Left renal pelvis (tissue), 4 donors: ENCODE measurements around the gene CD81. TPM values are rescaled to one million over a fixed set of nuclear protein-coding genes. Genes with fewer than 3 reads are reported as not detected.
"Not testable (repeated sequence)": the region's sequence is repeated elsewhere in the genome, so short reads cannot be mapped to it uniquely, and the experiment has no call there.

Experiments used
- DNase-seq, 4 donors: peaks; one replicate each; pipeline ENCODE4 v3.0.0-alpha.2; 2013; ENCODE audit warnings: low read depth in 4 of 4, low spot score in 3 of 4
- polyA plus RNA-seq, 4 donors: library from polyadenylated mRNA; unstranded; fragments of 120-200 nt; gene quantifications; one replicate each; pipeline ENCODE4 v1.2.1, GENCODE V29; 2013; ENCODE audit not compliant: insufficient read length in 4 of 4

CD81 gene
- polyA plus RNA-seq, 4 donors: 571 to 870 (median 604) TPM

DNA sequence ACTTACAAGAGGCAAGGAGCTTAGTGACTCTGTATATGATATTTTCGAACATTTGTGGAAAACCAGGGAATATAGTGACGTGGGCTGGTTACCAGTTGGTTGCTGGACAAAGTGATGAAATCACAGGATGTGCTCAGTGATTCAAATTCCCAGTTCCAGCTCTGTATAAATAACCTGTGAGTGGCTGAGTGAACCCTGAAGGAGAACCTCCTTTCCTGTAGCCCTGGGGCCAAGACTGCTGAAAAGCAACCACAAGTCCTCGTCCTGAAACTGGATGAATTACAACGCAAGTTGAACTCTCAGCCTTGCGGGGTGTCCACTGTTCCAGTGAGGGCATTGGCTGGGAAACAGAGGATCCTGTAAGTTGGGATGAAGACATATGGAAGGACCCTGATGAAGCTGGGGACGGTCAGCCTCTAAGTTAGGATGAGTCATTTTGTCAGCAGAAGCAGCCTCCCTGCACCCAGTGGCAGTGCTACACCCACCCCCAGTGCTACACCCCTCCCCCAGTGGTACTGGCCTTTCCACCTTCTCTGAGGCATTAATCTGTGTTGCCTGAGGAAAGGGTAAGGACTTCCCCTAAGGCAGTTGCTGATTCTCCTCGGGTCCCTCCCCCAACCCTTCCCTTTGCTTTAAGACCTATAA is 22.0 kb upstream of the CD81 start:
- DNase-seq: no peak

DNA sequence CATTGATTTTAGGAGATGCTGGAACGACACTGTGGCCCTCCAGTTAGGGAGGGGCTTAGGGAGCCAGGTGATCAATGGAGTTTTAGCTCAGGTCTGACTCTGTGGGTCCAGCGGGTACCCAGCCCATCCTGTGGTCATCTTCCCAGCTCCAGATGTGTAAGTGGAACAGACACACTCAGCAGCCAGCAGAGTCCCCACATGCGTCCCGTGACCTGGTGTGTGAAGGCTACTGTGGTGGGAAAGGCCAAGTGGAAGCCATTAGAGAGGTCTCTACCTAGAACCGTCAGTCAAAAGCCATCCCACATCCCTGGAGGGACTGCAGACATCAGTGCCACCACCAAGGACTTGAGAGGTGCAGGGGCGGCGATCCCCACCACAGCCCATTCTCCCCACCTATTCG is 19.9 kb upstream of the CD81 start:
- no peak for DNase-seq

DNA sequence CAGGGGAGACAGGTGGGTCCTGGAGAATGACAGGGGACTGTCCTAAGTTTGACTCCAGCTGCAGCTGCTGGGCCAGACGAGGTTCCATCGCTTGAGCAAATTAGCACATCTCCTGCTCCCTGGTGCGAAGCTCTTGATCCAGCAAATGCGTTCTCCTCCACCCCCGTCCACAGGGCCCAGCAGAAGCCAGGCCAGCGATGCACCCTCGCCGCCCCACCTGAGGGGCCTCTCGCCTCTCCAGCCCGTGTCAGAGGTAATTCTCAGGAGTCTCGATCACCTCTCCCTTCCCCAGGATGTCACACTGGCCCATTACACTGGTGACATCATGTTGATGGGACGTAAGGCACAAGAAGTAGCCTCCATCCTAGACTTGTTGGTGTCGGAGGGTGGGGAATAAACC is 19.5 kb upstream of the CD81 start:
- DNase-seq: not testable (repeated sequence)

DNA sequence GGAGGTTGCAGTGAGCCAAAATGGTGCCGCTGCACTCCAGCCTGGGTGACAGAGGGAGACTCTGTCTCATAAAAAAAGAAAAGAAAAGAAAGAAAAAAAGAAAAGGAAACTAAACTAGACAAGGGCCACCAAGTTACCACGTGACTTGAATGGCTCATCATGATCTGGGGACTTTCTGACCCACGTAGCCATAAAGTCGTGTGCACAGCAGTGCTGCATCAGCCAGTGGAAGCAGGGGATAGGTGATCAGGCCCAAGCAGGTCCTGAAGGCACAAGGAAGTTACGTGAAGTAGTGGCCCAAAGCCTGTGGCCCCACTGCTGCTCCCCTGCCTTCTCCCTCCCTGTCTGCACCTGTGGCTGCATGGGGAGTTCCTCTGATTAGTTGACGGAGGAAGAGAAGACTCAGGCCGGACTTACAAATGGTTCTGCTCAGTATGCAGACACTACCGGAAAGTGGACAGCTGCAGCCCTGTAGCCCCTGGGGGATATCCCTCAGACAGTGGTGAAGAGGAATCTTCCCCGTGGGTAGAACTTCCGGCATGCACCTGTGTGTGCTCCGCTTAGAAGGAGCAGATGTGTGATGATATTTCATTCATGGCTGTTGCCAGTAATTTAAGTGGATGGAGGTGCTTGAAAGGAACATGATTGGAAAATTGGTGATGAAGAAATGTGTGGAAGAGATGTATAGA is 18.2 kb upstream of the CD81 start:
- no peak for DNase-seq

DNA sequence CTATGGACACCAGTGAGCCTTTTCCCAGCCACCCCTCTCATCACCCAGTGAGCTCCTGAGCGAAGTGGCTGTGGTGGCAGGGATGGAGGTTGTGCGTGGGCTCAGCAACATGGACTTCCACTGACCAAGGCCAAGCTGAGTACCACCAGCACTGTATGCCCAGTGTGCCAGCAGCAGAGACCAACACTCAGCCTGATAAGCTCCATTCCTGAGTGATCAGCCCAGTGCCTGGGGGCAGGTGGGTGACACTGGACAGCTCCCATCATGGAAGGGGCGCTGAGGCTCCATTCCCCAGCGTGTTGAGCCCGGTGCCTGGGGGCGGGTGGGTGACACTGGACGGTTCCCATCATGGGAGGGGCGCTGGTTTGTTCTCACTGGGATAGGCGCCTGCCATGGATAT is 17.6 kb upstream of the CD81 start:
- DNase-seq: no peak

DNA sequence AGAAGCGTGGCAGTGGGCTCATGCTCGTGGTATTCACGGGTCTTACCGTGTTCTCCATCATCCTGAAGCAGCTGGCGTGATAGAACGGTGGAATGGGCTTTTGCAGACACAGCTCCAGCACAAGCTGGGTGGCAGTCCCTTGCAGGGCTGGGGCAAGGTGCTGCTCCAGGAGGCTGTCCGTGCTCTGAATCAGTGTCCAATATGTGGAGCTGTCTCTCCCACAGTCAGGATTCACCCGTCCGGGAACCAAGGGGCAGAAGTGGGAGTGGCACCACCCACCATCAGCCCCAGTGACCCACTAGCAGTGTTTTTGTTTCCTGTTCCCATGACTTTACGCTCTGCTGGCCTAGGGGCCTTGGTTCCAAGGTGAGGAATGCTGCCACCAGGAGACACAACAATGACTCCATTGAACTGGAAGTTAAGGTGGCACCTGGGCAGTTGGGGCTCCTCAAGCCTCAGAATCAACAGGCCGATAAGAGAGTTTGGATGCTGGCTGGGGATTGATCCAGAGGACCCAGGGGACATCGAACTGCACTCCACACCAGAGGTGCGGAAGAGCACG is 16.9 kb upstream of the CD81 start:
- DNase-seq: no peak

DNA sequence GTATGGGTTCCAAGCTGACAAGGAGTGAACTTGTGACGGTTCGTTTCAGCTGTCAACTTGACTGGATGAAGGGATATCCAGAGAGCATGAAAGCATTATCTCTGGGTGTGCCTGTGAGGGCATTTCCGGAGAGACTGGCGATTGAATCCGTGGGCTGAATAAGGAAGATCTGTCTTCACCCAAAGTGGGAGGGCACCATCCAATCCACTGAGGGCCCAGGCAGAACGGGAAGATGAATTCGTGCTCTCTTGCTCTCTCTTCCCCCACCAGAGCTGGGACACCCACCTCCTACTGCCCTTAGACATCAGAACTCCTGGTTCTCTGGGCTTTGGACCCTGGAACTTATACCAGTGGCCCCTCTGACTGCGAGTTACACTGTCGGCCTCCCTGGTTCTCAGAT is 15.5 kb upstream of the CD81 start:
- DNase-seq: no peak

DNA sequence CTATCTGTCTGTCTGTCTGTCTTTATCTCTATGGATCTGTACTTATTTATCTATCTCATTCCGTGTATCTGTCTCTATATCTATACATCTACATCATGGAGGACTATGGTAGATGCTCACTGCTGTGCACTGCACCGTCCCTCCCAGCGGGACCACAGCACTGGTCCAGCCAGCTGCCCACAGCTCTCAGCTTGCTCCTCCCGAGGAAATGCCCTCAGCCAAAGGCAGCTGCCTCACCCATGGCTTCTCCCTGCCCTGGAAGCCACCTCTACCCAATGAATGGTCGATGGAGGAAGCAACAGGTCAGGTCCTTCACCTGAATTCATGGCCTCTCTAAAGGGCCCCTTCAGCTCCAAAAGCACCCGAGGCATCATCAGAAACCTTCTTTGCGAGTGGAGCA is 14.7 kb upstream of the CD81 start:
- DNase-seq: no peak

DNA sequence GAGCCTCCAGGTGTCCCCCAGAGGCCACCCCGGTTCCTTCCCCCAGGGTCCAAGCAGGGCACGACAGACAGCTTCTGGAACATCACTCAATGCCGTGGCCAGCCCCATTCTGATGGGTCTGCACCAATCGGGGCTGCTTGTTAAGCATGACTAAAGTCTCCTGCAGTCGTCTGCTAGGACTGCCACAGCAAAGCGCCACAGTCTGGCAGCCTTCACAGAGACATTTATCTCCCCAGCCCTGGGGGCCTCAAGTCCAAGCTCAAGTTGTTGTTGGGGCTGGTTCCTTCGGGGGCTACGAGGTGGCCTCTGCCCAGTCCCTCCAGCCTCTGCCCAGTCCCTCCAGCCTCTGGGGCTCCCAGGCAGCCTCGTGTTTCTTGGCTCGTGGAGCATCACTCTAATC is 14.0 kb upstream of the CD81 start:
- no peak for DNase-seq

DNA sequence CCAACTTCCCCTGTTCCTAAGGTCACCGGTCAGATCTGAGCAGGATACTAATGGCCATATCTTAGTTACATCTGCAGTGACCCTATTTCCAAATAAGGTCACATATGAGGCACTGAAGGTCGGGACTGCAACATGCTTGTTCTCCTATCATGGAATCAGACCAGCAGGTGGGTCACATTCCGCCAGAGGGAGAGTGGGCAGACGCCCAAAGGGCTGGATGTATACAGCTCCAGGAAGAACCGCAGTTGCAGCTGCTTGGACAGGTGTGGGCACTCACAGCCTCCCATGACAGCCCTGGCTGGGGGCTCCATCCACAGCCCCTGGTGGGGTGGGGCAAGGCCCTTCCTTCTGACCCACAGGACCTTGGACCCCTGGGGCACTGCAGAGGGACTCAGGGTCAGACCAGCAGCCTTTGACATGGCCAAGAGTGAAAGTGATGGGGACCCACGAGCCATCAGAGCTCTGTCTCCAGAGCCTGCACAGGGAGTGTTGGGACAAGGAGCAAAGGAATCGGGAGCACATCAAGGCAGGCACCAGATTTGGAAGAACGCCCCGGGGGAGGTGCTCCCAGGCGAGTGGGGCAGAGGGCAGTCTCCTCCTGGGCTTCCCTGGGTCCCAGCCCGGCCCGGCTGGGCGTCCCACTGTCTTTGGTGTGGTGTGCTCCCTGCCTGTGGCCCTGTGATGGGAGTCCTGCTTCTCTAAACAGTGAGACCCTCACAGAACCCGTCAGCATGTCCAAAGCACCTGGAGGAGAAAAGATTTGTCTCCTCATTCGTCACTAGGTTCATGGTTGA is 13.3 kb upstream of the CD81 start:
- no peak for DNase-seq

DNA sequence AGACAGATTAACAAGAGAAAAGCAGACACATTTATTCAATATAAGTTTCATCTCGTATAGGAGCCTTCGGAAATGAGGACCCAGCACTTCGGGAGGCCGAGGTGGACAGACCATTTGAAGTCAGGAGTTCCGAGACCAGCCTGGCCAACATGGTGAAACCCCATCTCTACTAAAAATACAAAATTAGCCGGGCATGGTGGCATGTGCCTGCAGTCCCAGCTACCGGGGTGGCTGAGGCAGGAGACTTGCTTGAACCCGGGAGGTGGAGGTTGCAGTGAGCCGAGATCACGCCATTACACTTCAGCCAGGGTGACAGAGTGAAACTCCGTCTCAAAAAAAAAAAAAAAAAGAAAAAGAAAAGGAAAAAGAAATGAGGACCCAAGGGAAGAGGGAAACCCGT is 12.7 kb upstream of the CD81 start:
- DNase-seq: not testable (repeated sequence)

DNA sequence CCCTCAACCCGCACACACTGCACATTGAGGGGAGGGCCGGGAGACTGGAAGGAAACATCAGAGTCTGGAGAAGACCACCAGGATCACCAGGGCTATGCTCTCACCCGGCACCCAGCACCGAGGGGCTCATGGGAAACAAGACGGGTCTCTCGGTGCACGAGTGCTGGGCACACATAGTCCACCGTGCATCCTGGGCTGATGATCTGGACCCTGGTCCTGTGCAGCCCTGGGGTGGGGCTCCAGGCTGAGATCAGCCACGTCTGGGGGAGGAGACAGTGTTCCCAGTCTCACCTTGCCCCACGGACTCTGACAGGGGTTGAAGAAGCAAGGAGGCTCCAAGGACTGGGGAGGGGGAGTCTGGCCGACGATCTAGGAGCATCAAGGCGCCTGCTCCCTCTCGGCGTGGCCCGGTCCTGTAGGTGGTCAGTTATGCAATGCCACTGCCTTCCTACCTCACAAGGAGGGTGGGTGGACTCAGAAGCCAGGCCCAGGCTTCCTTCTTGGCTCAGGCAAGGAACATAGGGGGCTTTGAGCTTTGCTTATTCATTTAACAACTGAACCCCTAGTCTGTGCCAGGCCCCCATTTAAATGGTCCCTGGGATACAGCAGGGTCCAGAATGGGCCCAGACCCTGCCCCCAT is 11.4 kb upstream of the CD81 start:
- no peak for DNase-seq

DNA sequence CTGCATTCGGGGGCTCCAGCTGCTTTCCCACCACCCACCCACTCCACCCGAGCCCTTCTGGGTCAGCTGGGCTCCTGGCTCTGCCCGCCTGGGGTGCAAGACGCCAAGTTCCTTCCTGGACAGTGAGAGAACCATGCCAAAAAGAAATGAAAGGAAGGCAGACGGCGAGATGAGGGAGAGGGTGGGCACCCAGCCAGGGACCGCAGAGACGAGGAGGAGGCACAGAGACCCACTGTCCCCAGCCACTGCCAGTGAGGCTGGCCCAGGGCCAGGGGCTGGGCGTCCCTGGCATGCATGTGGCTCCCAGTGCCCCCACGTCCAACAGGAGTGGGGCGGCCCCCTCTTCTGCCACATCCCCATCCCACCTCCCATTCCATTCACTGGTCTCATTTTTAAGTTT is 10.8 kb upstream of the CD81 start:
- no peak for DNase-seq

DNA sequence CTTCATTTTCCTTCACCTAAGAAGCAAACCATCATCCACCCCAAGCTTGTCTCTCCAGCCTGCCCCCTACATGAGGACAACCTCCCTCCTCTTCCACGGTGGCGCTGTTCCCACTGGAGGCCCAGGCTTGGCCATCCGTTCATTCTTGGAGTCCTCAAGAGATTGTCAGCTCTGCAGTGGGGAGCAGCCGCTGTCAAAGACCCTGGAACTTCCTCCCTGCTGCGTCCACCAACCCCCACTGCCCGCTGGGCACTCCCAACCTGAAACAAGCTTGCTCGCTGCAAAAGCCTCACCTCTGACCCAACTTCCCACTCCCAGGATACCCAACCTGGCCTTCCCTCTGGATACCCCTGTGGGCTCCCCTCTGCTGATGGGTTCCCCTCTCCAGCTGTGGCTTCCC is 10.4 kb upstream of the CD81 start:
- no peak for DNase-seq

DNA sequence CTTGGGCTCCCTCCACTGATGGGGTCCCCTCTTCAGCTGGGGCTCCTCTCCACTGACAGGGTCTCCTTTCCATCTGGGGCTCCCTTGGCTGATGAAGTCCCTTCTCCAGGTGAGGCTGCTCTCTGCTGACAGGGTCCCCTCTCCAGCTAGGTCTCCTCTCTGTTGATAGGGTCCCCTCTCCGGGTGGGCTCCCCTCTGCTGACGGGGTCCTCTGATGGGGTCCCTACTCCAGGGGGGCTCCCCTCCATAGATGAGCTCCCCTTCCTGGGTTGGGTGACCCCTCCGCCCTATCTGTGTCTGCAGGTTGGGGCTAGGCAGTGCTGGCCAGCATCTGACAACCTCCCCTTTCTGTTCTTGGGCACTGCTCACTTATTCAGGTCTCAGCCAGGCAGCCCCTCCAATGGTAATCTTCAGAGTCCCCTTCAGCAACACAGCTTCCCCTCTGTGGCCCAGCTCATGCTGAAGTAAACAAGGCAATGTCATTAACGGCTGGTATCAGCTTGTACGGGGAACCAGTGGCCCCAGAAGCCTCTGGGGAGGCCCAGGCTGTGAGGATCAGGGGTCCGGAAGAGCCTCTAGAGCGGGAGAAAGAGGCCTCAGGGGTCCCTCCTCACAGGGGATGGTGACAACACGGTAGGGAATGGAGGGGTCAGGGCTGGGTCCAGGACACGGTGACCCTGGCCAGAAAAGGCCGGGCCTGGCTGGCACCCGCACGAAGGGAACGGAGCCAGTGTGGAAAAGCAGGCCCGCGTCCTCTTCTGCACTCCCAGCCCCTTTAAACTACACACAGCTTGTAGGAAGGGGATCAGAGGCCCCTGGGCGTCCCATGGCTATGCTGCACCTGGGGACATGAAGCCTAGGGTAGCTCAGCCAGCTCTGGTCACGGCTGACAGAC is 9.6 kb upstream of the CD81 start:
- no peak for DNase-seq

DNA sequence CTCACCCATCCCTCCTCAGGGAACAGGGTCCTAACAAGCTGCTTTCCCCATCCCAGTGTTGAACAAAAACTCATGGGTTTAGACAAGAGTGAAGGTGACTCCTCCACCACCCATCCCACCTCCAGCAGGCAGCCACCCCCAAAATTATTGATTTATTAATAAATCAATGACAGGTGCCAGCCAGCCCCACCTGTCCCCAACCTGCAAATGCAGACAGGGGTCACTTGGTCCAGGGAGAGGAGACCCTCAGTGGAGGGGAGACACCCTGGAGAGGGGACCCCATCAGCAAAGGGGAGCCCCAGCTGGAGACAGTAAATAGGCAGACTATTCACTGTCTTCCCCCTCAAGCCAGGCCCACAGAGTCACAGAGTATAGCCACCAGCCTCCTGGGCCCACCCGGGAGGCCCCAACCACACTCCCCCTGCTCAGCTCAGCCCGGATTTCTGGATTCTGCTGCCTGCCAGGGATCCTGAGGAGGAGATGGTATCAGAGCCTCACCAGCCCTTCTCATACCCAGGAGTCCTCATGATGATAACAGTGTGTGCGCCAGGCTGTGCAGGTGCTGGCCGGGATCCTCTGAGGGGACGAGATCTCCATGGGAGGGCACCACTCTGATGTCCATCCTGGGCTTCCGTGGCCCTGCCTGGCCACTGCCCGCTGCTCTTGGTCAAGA is 8.8 kb upstream of the CD81 start:
- no peak for DNase-seq

DNA sequence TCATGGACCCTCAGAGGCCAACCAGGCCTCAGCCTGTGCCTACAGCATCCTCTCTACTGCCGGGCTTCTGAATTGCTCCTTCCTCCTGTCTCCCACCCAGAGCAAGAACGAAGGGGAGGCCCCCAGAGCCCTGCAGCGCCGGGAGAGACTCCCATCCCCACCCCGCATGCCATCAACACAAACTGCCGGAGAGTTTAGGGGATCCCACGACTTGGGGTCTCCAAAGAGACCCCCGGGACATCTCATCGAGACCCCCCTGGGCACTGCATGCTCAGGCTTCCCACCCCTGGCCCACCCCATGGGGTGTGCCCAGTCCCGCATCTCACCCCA is 8.3 kb upstream of the CD81 start:
- DNase-seq: no peak

DNA sequence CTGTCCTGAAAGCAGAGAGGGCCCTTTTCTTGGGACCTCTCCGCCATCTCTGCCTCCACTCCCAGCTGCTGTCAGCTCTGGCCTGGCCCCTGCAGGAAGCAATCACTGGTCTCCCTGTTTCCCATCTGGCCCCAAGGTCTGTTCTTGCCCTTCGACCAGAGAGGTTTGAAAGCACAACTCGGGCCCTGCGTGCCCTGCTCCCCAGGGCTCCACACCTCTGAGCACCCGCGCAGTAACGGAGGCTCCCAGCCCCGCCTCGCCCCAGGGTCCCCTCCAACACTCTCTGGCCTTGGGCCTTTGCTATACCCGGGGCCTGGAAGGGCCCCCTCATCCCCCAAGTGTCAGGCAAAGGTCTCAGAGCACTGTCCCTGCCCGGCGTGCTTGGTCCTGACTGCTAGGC is 7.8 kb upstream of the CD81 start:
- no peak for DNase-seq

DNA sequence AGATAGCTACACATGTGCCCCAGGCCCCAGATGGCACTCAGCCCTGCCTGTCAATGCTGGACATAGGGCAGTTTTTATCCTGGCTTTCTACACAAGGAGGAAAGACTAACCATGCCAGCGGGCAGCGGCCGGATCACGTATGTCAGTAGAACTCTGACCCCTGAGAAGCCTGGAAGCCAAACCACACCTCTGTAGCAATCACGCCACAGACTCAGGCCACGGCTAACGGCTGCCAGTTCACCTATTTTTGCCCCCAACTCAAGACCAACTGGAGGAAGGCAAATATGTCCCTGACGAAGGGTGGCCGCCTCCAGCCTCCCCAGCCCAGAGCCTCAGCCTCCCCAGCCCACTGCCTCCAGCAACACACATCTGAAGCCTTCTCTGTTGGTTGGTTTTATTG is 7.2 kb upstream of the CD81 start:
- no peak for DNase-seq
